Lower lobe of right lung (tissue), 2 donors: ENCODE results near the gene GRM7. TPM values are rescaled to one million over a fixed set of nuclear protein-coding genes. Genes with fewer than 3 reads are reported as not detected.

Experiments
- ATAC-seq, 2 donors: fragments of 200-7000 bp; cut with Tn5 transposase; one replicate each; pipeline ENCODE4 v1.9.1; 2020 to 2022; ENCODE audit warnings: mild to moderate bottlenecking in 2 of 2, moderate library complexity in 2 of 2
- DNase-seq: peaks from one replicate; pipeline ENCODE4 v3.0.0-alpha.2; 2020
- H3K27ac ChIP-seq: fragments of 200-600 bp; one replicate; pipeline ENCODE4 v1.8.0; 2022
- H3K27me3 ChIP-seq: fragments of 200-600 bp; one replicate; pipeline ENCODE4 v1.8.0; 2022; ENCODE audit warnings: low read depth
- H3K36me3 ChIP-seq: fragments of 200-600 bp; one replicate; pipeline ENCODE4 v1.8.0; 2022; ENCODE audit warnings: mild to moderate bottlenecking
- H3K4me1 ChIP-seq: fragments of 200-600 bp; one replicate; pipeline ENCODE4 v1.8.0; 2022
- H3K4me3 ChIP-seq: fragments of 200-600 bp; one replicate; pipeline ENCODE4 v1.8.0; 2022; ENCODE audit warnings: mild to moderate bottlenecking
- H3K9me3 ChIP-seq: fragments of 200-600 bp; one replicate; pipeline ENCODE4 v1.8.0; 2022
- CTCF ChIP-seq: fragments of 200-600 bp; IDR thresholded peaks from one replicate; pipeline ENCODE4 v1.8.0; 2022; ENCODE audit warnings: antibody characterized with exemption, mild to moderate bottlenecking
- intact Hi-C: fragments of 100-400 bp; cut with DNase I; formaldehyde crosslinking; loops from one replicate; pipeline ENCODE4 v1.11.0; 2022
- total RNA-seq: library from RNA; stranded (reverse); fragmentation: NEBNext Ultra II Directional; extraction: Animal tissue kit (Norgen Biotek cat#: 25700); gene quantifications from one replicate; pipeline ENCODE4 v1.2.1, GENCODE V29; 2021
- donor health status: DM: no; HTN: yes; CAD: no; lungs with severe emphysema.

GRM7 gene
- total RNA-seq, 1 donor from 2014 or later = 0.86 TPM

- DNase-seq (no peak), ATAC-seq (no peak)
- H3K9me3 ChIP-seq = no peaks in the 10 kb centered on the region
- peaks cover 18% of the 10 kb centered on the region for H3K4me1 ChIP-seq
- no peaks in the 10 kb centered on the region for H3K27me3 ChIP-seq
- no peaks in the 10 kb centered on the region for H3K36me3 ChIP-seq
- intact Hi-C loops = no loop called here
- H3K4me3 ChIP-seq = no peak overlapping the region
- no peak for TF ChIP-seq CTCF
- no peak overlapping the region for H3K27ac ChIP-seq
Observed at GRCh38 chr3:7687428-7688147, 826.7 kb downstream of the GRM7 start.

DNA sequence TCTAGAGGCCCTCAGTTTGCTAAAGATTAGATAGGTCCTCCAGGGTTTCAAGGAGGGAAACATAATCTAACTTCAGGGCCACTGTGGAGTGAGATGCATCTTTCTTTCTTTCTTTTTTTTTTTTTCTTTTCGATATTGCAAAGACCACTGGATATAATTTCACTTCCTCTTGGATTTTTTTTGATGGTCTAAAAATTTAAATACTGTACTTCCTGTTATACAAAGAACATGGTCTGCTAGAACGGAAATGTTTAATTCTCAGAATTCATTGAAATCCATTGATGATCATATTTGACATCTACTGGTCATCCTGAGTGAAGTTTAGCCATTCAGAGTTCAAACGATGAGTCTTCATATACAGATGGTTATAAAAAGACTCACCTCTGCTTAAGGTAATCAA is 832.0 kb downstream of the GRM7 start:
- Histone ChIP-seq H3K4me1 (no peaks in the 10 kb centered on the region), H3K27ac (no peak overlapping the region), H3K36me3 (no peaks in the 10 kb centered on the region), H3K27me3 (no peaks in the 10 kb centered on the region), H3K9me3 (no peaks in the 10 kb centered on the region), H3K4me3 (no peak overlapping the region)
- no peak for DNase-seq
- TF ChIP-seq CTCF = no peak
- ATAC-seq = no peak
- intact Hi-C loops = no loop called here

DNA sequence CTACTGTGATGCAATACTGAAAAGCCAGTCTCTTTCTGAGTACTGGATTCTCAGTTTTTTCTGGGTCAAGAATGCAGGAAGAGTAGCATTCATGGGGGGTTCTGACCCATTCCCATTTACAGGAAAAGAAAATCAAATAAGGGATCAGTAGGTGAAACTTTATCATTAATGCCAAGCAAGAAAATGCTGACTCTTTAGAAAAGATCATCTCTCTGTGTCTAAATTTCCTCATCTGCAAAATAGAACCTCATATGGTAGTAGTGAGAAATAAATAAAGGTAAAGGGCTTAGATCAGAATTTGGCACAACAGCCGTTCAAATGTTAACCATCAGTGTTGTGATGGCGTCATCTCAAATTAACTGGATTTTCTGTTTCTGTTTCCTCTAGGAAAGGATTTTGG is 833.1 kb downstream of the GRM7 start:
- H3K36me3 ChIP-seq = no peaks in the 10 kb centered on the region
- no peak for ATAC-seq
- H3K9me3 ChIP-seq = no peaks in the 10 kb centered on the region
- H3K27me3 ChIP-seq = no peaks in the 10 kb centered on the region
- H3K27ac ChIP-seq = no peak overlapping the region
- H3K4me1 ChIP-seq = no peaks in the 10 kb centered on the region
- no peak for DNase-seq
- TF ChIP-seq CTCF = no peak
- intact Hi-C loops = no loop called here
- no peak overlapping the region for H3K4me3 ChIP-seq

DNA sequence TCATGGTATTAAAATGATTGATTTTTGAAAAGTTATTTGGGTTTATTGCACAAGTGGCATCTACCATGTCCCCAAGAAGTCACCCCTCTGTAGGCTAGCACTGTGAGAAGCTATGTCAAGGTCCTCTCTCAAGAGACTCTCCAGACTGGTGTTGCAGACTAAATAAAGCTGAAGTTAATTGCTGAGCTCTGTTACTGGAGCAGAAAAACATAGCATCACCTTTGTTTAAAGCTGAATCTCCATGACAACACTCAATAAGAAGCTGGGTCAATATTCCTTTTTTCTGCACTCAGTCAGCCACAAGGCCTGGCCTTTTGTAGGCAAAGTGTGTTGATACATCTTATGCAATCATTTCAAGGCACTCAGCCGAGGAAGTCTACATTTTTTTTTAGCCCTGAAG is 834.1 kb downstream of the GRM7 start:
- no peaks in the 10 kb centered on the region for H3K9me3 ChIP-seq
- H3K4me1 ChIP-seq = no peaks in the 10 kb centered on the region
- no peaks in the 10 kb centered on the region for H3K36me3 ChIP-seq
- no peak overlapping the region for H3K27ac ChIP-seq
- DNase-seq (no peak), ATAC-seq (peak; percentile 89 to 92)
- H3K27me3 ChIP-seq = no peaks in the 10 kb centered on the region
- intact Hi-C loops = no loop called here
- TF ChIP-seq CTCF = no peak
- H3K4me3 ChIP-seq = no peak overlapping the region

GRCh38 chr3:7696320-7696719 is 835.4 kb downstream of the GRM7 start:
- no peak for DNase-seq
- Histone ChIP-seq H3K9me3 (no peaks in the 10 kb centered on the region), H3K27me3 (no peaks in the 10 kb centered on the region), H3K36me3 (no peaks in the 10 kb centered on the region), H3K4me1 (no peaks in the 10 kb centered on the region), H3K27ac (no peak overlapping the region), H3K4me3 (no peak overlapping the region)
- TF ChIP-seq CTCF = no peak
- ATAC-seq = no peak
- intact Hi-C loops = no loop called here
